Naive B cell (primary cell): ENCODE measurements around the gene PRX. TPM values are rescaled to one million over a fixed set of nuclear protein-coding genes. Genes with fewer than 3 reads are reported as not detected.
"Not testable (repeated sequence)": the region's sequence is repeated elsewhere in the genome, so short reads cannot be mapped to it uniquely, and the experiment has no call there.

ENCODE experiments used
- ATAC-seq, 2 donors: fragments of 150-1000 bp; cut with Tn5 transposase; 2 replicates each; pipeline ENCODE4 v1.10.0; 2021; ENCODE audit warnings: low read depth in 2 of 2, mild to moderate bottlenecking in 2 of 2, moderate library complexity in 2 of 2
- DNase-seq: peaks from one replicate; pipeline ENCODE4 v3.0.0; 2022
- H3K27ac Mint-ChIP-seq, 6 donors: one replicate each; pipeline ENCODE4 v1.8.0; 2020 to 2022; ENCODE audit warnings: mild to moderate bottlenecking in 6 of 6, mixed read lengths in 6 of 6, moderate library complexity in 5 of 6, inconsistent platforms in 2 of 6
- H3K27me3 Mint-ChIP-seq, 3 donors: one replicate each; pipeline ENCODE4 v1.8.0; 2021 to 2022; ENCODE audit warnings: mixed read lengths in 3 of 3, mild to moderate bottlenecking in 1 of 3
- H3K36me3 Mint-ChIP-seq, 2 donors: one replicate each; pipeline ENCODE4 v1.8.0; 2020 to 2022; ENCODE audit warnings: mixed read lengths in 2 of 2, inconsistent platforms in 1 of 2, mild to moderate bottlenecking in 1 of 2
- H3K4me1 Mint-ChIP-seq, 3 donors: one replicate each; pipeline ENCODE4 v1.8.0; 2020 to 2022; ENCODE audit warnings: mixed read lengths in 3 of 3, inconsistent platforms in 1 of 3, mild to moderate bottlenecking in 1 of 3, moderate library complexity in 1 of 3
- H3K4me3 Mint-ChIP-seq, 8 donors: one replicate each; pipeline ENCODE4 v1.8.0; 2020 to 2022; ENCODE audit warnings: mild to moderate bottlenecking in 8 of 8, mixed read lengths in 8 of 8, moderate library complexity in 8 of 8, inconsistent platforms in 2 of 8
- H3K9me3 Mint-ChIP-seq, 7 donors: one replicate each; pipeline ENCODE4 v1.8.0; 2020 to 2022; ENCODE audit warnings: mixed read lengths in 7 of 7, mild to moderate bottlenecking in 5 of 7, inconsistent platforms in 2 of 7, moderate library complexity in 1 of 7
- polyA plus RNA-seq, 6 donors: library from polyadenylated mRNA; unstranded; fragments of 300-500 nt; fragmentation: Illumina TruSeq; gene quantifications; one replicate each; pipeline ENCODE4 v1.2.3, GENCODE V29; 2021; ENCODE audit warnings: low read depth in 6 of 6

Gene PRX
- polyA plus RNA-seq, 6 donors from 2014 or later, result 0.05 to 0.38 (median 0.23) TPM; not detected in 2

DNA sequence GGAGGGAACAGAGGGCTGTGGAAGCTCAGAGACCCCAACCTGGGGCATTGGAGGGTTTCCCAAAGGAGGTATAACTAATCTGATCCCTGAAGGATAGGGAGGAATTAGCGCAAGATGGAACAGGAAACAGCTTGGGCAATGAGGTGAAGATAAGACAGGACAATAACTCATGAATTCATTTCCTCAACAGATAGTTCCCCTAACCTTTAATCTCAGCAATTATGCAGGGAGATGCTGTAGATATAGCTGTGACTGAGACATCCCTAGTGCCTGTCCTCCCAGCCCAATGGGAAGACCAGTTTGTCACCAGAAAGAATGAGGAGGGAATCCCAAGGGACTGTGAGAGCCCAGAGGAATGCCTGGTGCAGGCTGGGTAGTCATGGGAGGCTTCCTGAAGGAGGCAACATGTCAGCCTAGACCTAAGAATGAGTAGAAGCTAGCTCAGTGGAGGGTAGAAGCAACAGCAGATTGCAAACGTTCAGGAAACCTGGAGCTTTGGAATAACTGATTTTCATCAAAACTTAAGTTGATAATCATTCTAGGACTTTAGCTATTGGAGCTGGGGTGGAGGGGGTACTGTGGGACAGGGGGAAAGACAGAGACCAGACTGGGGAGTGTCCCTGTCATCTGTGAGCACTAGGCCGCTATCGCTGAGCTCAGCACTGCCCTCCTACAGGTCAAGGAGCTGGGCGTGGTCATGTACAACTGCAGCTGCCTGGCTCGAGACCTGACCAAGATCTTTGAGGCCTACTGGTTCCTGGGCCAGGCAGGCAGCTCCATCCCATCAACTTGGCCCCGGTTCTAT, 42.0 kb downstream of the PRX start:
- Mint-ChIP-seq H3K4me1 (peaks cover 1 to 4% (median 4%) of the 10 kb centered on the region in 3 donors), H3K27me3 (no peaks in the 10 kb centered on the region), H3K9me3 (no peaks in the 10 kb centered on the region), H3K36me3 (peaks cover 0 to 9% of the 10 kb centered on the region in 2 donors), H3K4me3 (no peak overlapping the region), H3K27ac (no peak overlapping the region)
- DNase-seq (no peak), ATAC-seq (no peak)

DNA sequence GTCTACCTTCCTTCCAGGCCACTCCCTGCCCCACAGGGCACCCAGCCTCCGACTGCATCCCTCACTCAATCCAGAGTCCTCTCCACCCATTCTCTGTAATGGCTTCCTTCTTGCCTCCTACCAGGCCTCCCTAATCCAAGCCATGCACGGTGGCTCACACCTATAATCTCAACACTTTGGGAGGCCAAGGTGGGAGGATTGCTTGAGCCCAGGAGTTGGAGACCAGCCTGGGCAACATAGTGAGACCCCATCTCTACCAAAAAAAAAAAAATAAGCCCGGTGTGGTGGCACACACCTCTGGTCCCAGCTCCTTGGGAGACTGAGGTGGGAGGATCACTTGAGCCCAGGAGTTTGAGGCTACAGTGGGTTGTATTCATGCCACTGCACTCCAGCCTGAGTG, 42.9 kb downstream of the PRX start:
- H3K4me1 Mint-ChIP-seq, H3K4me3 Mint-ChIP-seq, ATAC-seq, H3K27me3 Mint-ChIP-seq, H3K9me3 Mint-ChIP-seq, DNase-seq, H3K36me3 Mint-ChIP-seq: not testable (repeated sequence)
- peak overlapping the region in 1 of 6 donors; percentile 95 for H3K27ac Mint-ChIP-seq

DNA sequence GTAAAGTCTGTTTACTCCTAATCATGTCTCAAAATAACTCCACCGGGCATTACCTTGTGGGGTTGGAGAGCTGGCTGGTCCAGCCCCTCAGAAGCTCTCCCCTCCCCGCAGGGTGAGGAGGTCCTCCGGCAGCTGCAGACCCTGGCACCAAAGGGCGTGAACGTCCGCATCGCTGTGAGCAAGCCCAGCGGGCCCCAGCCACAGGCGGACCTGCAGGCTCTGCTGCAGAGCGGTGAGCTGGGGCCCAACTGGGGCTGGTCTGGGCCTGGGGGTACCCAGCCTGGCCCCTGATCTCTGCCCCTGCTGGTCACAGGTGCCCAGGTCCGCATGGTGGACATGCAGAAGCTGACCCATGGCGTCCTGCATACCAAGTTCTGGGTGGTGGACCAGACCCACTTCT, 43.4 kb downstream of the PRX start:
- no peak overlapping the region for H3K27ac Mint-ChIP-seq
- H3K9me3 Mint-ChIP-seq, result no peaks in the 10 kb centered on the region
- H3K36me3 Mint-ChIP-seq, result peaks cover 0 to 7% of the 10 kb centered on the region in 2 donors

DNA sequence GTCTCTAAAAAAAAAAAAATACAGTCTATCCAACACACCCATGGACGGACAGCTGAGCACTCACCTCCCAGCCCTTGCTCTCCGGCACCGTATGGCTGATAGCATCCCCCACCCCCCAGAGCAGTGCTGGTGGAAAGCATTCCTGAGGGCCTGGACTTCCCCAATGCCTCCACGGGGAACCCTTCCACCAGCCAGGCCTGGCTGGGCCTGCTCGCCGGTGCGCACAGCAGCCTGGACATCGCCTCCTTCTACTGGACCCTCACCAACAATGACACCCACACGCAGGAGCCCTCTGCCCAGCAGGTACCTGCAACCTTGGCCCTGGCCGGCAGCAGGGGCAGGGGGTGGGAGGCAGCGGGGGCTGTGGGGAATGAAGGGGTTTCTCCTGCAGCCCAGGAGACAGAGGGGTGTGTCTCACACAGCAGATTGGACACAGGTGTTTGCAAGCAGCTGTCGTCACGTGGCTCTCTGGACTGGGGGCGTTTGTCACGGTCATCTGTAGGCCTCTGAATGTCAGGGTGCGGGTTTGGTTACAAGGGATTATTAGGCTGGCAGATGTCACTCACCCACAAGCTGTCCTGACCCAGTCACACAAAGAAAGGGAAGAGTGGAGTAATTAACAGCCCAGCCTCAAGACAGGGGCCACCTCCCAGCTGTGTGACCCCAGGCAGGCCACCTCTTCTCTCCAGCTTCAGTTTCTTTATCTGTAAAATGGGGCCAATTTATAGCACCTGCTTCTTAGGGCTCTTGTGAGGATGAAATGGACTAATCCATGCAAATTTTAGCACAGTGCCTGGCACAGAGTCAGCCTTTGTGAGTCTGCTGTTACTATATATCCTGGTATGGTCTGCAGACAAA, 45.4 kb downstream of the PRX start:
- ATAC-seq, result no peak
- H3K9me3 Mint-ChIP-seq, result no peaks in the 10 kb centered on the region
- H3K4me1 Mint-ChIP-seq, result peaks cover 7 to 13% (median 9%) of the 10 kb centered on the region in 3 donors
- no peak for DNase-seq
- H3K27ac Mint-ChIP-seq, result no peak overlapping the region
- H3K36me3 Mint-ChIP-seq, result no peaks in the 10 kb centered on the region
- no peaks in the 10 kb centered on the region for H3K27me3 Mint-ChIP-seq
- no peak overlapping the region for H3K4me3 Mint-ChIP-seq

More for the DNA sequence above, 43.4 kb downstream of the PRX start:
- no peak overlapping the region for H3K4me3 Mint-ChIP-seq
- DNase-seq (no peak), ATAC-seq (no peak)
- H3K4me1 Mint-ChIP-seq, result peaks cover 8 to 12% (median 10%) of the 10 kb centered on the region in 3 donors
- no peaks in the 10 kb centered on the region for H3K27me3 Mint-ChIP-seq

DNA sequence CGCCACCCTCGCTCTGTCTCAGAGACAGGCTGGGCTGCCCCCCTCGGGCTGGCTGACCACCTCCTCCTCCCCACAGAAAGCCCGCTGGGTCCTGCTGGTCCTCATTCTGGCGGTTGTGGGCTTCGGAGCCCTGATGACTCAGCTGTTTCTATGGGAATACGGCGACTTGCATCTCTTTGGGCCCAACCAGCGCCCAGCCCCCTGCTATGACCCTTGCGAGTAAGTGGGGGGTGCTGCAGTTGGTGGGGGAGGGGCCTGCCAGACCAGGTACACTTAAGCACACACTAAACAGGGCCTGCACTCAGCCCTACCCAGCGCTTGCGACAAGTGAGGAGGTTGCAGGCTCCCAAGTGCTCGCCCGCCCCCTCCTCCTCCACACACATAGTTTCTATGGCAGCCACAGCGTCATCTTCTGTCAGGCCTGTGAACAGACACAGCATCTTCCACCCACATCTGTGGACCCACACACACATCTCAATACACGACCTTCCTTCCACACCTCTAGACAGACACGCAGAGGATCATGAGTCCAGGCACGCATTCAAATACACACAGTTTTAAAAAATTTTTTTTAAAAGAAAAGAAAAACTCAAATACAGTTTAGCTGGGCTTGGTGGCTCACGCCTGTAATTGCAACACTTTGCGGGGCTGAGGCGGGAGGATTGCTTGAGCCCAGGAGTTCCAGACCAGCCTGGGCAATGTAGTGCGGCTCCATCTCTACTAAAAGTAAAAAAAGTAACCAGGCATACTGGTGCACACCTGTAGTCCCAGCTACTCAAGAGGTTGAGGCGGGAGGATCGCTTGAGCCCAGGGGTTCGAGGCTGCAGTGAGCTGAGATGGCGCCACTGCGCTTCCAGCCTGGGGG, 46.2 kb downstream of the PRX start:
- ATAC-seq (no peak), DNase-seq (no peak)
- Mint-ChIP-seq H3K27ac (no peak overlapping the region), H3K9me3 (no peaks in the 10 kb centered on the region), H3K4me1 (peaks cover 7 to 12% (median 9%) of the 10 kb centered on the region in 3 donors), H3K36me3 (no peaks in the 10 kb centered on the region), H3K4me3 (peak overlapping the region in 2 of 8 donors; percentile 1 to 3), H3K27me3 (no peaks in the 10 kb centered on the region)

DNA sequence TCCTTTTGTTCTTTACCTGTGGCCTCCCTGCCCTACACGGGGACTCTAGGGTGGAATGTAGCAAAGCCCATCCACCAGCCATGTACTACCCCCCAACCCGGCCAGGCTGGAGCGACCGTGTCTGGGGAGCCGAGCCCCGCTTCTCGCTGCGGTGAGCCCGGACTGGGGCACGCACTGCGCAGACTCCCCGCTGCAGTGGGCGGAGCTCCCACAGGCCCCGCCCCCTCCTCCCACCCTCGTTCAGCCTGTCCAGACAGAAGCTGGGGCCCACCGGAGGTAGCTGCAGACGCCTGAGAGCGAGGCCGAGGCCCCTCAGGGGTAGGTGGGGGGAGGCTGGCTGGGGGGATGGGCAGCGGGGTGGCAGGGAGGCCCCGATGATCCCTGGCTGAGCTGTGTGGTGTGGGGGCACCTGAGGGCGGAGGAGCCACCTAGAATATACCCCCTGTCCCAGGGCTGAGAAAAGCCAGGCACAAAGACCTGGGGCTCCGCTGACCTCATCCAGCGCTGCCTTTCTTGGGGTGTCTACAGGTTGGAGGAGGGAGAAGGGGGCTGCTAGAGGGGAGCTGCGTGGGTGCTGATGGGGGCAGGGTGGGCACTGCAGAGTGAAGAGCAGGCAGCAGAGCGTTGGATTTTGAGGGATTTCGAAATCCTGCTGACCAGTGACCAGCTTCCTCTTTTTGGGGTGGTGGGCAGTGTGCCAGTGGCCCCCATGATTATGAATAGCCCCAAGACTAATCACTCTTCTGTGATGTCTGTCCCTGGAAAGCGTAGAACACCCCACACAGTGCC, 47.4 kb downstream of the PRX start:
- no peaks in the 10 kb centered on the region for H3K27me3 Mint-ChIP-seq
- H3K4me3 Mint-ChIP-seq, result peak overlapping the region in 2 of 8 donors; percentile 33 to 40
- peaks cover 7 to 14% (median 13%) of the 10 kb centered on the region in 3 donors for H3K4me1 Mint-ChIP-seq
- H3K27ac Mint-ChIP-seq, result no peak overlapping the region
- no peaks in the 10 kb centered on the region for H3K9me3 Mint-ChIP-seq
- DNase-seq (no peak), ATAC-seq (peak; percentile 44 to 48)
- H3K36me3 Mint-ChIP-seq, result peaks cover 0 to 7% of the 10 kb centered on the region in 2 donors

DNA sequence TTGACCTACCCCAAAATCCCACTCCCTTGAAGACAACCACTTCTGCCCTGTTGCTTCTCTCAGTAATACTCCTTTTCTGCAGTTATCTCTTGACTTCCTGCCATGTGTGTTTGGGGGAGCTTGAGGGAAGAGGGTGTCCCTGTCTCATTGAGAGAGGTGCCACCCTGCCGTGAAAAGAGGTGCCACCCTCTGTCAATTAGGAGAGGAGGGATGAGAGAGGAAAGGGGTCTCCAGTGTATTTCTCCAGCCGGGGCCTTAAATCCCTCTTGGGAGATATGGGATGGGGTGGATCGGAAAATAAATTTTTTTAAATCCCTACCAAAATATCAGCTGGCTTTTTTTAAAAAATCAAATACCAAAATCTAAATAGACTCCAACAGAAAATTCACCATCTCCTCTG, 48.2 kb downstream of the PRX start:
- peaks cover 9 to 18% (median 17%) of the 10 kb centered on the region in 3 donors for H3K4me1 Mint-ChIP-seq
- H3K27ac Mint-ChIP-seq, result peak overlapping the region in 1 of 6 donors; percentile 78
- peaks cover 0 to 4% (median 0%) of the 10 kb centered on the region in 3 donors for H3K27me3 Mint-ChIP-seq
- peaks cover 0 to 7% of the 10 kb centered on the region in 2 donors for H3K36me3 Mint-ChIP-seq
- no peaks in the 10 kb centered on the region for H3K9me3 Mint-ChIP-seq
- ATAC-seq, result no peak
- no peak for DNase-seq
- peak overlapping the region in 4 of 8 donors; percentile 17 to 45 (median 42) for H3K4me3 Mint-ChIP-seq

DNA sequence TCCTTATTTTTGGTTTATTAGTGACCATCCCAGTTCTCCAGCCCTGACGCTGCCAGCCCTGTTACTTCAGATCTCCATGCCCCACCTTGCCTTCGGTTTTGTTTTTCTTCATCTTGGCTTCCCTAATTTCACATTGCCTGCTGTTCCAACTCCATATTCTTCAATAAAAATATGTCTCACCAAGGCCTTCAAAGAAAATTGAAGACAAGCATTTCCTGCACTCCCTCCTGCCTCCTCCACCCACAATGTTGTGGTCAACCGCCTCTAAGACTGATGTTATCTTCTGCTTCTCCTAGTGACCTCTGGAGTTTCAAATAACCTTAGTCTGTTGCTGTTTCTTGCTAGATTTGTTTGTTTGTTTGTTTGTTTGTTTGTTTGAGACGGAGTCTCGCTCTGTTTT, 50.1 kb downstream of the PRX start:
- DNase-seq (no peak), ATAC-seq (no peak)
- Mint-ChIP-seq H3K4me1 (peaks cover 19 to 36% (median 34%) of the 10 kb centered on the region in 3 donors), H3K9me3 (no peaks in the 10 kb centered on the region), H3K4me3 (no peak overlapping the region), H3K36me3 (peaks cover 0 to 7% of the 10 kb centered on the region in 2 donors), H3K27ac (peak overlapping the region in 1 of 6 donors; percentile 54), H3K27me3 (peaks cover 0 to 5% (median 0%) of the 10 kb centered on the region in 3 donors)

DNA sequence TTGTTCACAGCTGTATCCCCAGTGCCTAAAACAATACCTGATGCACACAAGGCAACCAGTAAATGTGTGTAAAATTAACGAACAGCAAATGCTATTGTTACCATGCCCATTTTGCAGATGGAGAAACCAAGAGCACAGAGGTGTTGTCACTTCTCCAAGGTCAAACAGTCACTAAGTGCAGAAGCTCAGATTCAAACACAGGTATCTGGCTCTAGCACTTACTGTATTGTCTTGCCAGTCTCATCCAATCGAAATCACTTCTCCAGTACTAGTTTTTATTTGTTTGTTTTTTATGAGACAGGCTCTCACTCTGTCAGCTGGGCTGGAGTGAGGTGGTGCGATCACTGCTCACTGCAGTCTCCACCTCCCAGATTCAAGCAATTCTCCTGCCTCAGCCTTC, 51.0 kb downstream of the PRX start:
- H3K4me1 Mint-ChIP-seq, result peaks cover 26 to 43% (median 41%) of the 10 kb centered on the region in 3 donors
- DNase-seq (no peak), ATAC-seq (no peak)
- no peak overlapping the region for H3K4me3 Mint-ChIP-seq
- H3K27me3 Mint-ChIP-seq, result peaks cover 0 to 5% (median 0%) of the 10 kb centered on the region in 3 donors
- peaks cover 0 to 7% of the 10 kb centered on the region in 2 donors for H3K36me3 Mint-ChIP-seq
- H3K27ac Mint-ChIP-seq, result no peak overlapping the region
- H3K9me3 Mint-ChIP-seq, result no peaks in the 10 kb centered on the region

DNA sequence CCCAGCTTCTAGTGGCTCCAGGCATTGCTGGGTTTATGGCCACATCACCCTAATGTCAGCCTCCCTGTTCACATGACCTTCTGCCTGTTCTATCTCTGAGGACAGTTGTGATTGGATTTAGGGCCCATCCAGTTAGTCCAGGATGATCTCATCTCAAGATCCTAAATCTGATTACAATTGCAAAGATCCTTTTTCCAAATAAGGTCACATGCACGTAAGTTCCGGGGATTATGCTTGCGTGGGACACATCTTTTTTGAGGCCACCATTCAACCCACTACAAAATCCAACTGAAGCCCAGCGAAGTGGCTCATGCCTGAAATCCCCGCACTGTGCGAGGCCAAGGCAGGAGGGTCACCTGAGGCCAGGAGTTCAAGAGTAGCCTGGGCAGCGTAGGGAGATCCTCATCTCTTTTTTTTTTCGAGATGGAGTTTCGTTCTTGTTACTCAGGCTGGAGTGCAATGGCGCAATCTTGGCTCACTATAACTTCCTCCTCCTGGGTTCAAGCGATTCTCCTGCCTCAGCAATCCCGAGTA, 52.4 kb downstream of the PRX start:
- peaks cover 36 to 50% (median 48%) of the 10 kb centered on the region in 3 donors for H3K4me1 Mint-ChIP-seq
- no peak for DNase-seq

DNA sequence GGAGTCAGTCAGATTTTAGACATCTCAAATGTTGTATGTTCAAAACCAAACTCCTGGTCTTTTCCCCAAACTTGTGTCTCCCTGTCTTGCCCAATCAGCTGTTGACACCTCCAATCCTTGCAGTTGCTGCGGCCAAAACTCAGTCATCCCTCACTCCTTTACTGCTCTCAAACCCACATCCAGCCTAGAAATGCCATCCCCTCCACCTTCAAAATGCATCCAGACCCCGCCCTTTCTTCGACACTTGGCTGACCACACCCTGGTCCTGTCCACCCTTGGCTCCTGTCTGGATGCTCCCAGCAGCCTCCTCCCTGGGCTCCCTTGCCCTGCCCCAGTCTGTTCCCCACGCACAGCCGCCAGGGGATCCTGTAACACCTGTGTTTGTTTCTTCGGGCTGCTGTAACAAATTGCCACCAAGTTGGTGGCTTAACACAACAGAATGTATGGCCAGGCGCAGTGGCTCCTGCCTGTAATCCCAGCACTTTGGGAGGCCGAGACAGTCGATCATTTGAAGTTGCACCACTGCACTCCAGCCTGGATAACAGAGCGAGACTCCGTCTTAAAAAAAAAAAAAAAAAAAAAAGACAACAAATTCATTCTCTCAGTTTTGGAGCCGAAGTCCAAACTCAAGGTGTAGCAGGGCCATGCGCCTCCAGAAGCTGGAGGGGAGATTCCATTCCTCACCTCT, 53.0 kb downstream of the PRX start:
- peaks cover 0 to 11% (median 0%) of the 10 kb centered on the region in 3 donors for H3K27me3 Mint-ChIP-seq
- H3K4me1 Mint-ChIP-seq, result peaks cover 35 to 48% (median 46%) of the 10 kb centered on the region in 3 donors
- no peak for ATAC-seq
- peaks cover 0 to 7% of the 10 kb centered on the region in 2 donors for H3K36me3 Mint-ChIP-seq
- H3K4me3 Mint-ChIP-seq, result no peak overlapping the region
- no peak for DNase-seq
- H3K27ac Mint-ChIP-seq, result peak overlapping the region in 2 of 6 donors; percentile 42 to 89
- no peaks in the 10 kb centered on the region for H3K9me3 Mint-ChIP-seq

More for the DNA sequence above, 52.4 kb downstream of the PRX start:
- no peak for ATAC-seq
- peak overlapping the region in 1 of 6 donors; percentile 29 for H3K27ac Mint-ChIP-seq
- H3K27me3 Mint-ChIP-seq, result peaks cover 0 to 10% (median 0%) of the 10 kb centered on the region in 3 donors
- peaks cover 0 to 7% of the 10 kb centered on the region in 2 donors for H3K36me3 Mint-ChIP-seq
- H3K4me3 Mint-ChIP-seq, result no peak overlapping the region
- no peaks in the 10 kb centered on the region for H3K9me3 Mint-ChIP-seq
